ENCODE measurements around the gene KPNA4.

Gene KPNA4

GRCh38 chr3:160447544-160447943, 117.8 kb downstream of the KPNA4 start:
- Mint-ChIP-seq H3K36me3 (ENCODE audit: low read depth) (peaks cover 32% of the 10 kb centered on the region), H3K4me1 (peaks cover 18% of the 10 kb centered on the region), H3K4me3 (peak overlapping the region; percentile 44 to 69 (median 49)), H3K27me3 (ENCODE audit: low read depth) (peaks cover 4% of the 10 kb centered on the region), H3K27ac (no peak overlapping the region), H3K9me3 (no peaks in the 10 kb centered on the region)
- no peak for TF ChIP-seq CTCF (IDR thresholded peaks at IDR 0.05; ENCODE audit: unreplicated experiment in 3 of 3)

- no peaks in the 10 kb centered on the region for H3K9me3 Mint-ChIP-seq
- no peak for TF ChIP-seq CTCF (IDR thresholded peaks at IDR 0.05; ENCODE audit: unreplicated experiment in 3 of 3)
- peak overlapping the region; percentile 25 to 69 (median 54) for H3K4me3 Mint-ChIP-seq
- H3K27me3 Mint-ChIP-seq (ENCODE audit: low read depth): peaks cover 4% of the 10 kb centered on the region
- H3K4me1 Mint-ChIP-seq: peaks cover 18% of the 10 kb centered on the region
- H3K27ac Mint-ChIP-seq: no peak overlapping the region
- peaks cover 40% of the 10 kb centered on the region for H3K36me3 Mint-ChIP-seq (ENCODE audit: low read depth)
Observed at GRCh38 chr3:160446522-160447056, 118.8 kb downstream of the KPNA4 start.

- H3K27me3 Mint-ChIP-seq (ENCODE audit: low read depth): peaks cover 4% of the 10 kb centered on the region
- H3K27ac Mint-ChIP-seq: no peak overlapping the region
Observed at GRCh38 chr3:160445854-160446253, 119.5 kb downstream of the KPNA4 start.

More at GRCh38 chr3:160445854-160446253, 119.5 kb downstream of the KPNA4 start:
- Mint-ChIP-seq H3K9me3 (no peaks in the 10 kb centered on the region), H3K4me3 (no peak overlapping the region), H3K36me3 (ENCODE audit: low read depth) (peaks cover 44% of the 10 kb centered on the region), H3K4me1 (peaks cover 18% of the 10 kb centered on the region)
- no peak for TF ChIP-seq CTCF (IDR thresholded peaks at IDR 0.05; ENCODE audit: unreplicated experiment in 3 of 3)

Measured in nephron (organoid).